GM18499 (cell line): ENCODE measurements around the gene STX10.

Experiments used
- ATAC-seq: cut with Tn5 transposase; IDR thresholded peaks from one replicate; pipeline ENCODE4 v1.9.1; 2021; ENCODE audit warnings: moderate number of reproducible peaks; ENCODE audit not compliant: insufficient read depth, unreplicated experiment

The STX10 gene

GRCh38 chr19:13165162-13165997 lies 15.2 kb upstream of the STX10 start:
- no peak for ATAC-seq

- no peak for ATAC-seq
Measured at GRCh38 chr19:13164343-13165161, 14.4 kb upstream of the STX10 start.

GRCh38 chr19:13163609-13164342 lies 13.6 kb upstream of the STX10 start:
- no peak for ATAC-seq

GRCh38 chr19:13162724-13163608 lies 12.8 kb upstream of the STX10 start:
- no peak for ATAC-seq

GRCh38 chr19:13160557-13160956 lies 10.4 kb upstream of the STX10 start:
- ATAC-seq: no peak

GRCh38 chr19:13159713-13160112 lies 9.5 kb upstream of the STX10 start:
- ATAC-seq: no peak

- ATAC-seq: no peak
Measured at GRCh38 chr19:13155472-13156359, 5.5 kb upstream of the STX10 start.

GRCh38 chr19:13154911-13155471 lies 4.8 kb upstream of the STX10 start:
- ATAC-seq: no peak

- no peak for ATAC-seq
Measured at GRCh38 chr19:13154241-13154778, 4.1 kb upstream of the STX10 start.

- no peak for ATAC-seq
Measured at GRCh38 chr19:13153569-13154240, 3.5 kb upstream of the STX10 start.

- no peak for ATAC-seq
Measured at GRCh38 chr19:13152974-13153568, 2.9 kb upstream of the STX10 start.

GRCh38 chr19:13152356-13152973 lies 2.3 kb upstream of the STX10 start:
- no peak for ATAC-seq

GRCh38 chr19:13151605-13152355 lies 1.6 kb upstream of the STX10 start:
- ATAC-seq: no peak

GRCh38 chr19:13150931-13151604 lies 893 bp upstream of the STX10 start:
- ATAC-seq: no peak

GRCh38 chr19:13149628-13150186 lies 468 bp downstream of the STX10 start:
- ATAC-seq: no peak
